Activated naive CD8-positive, alpha-beta T cell treated with anti-CD3 and anti-CD28 coated beads, Interleukin-2, amount 50 U/mL, for 24 hours (primary cell): ENCODE measurements around the gene LCN2.

Experiments
- ATAC-seq: fragments of 150-1000 bp; cut with Tn5 transposase; one replicate; pipeline ENCODE4 v1.10.0; 2021
- DNase-seq: peaks from one replicate; pipeline ENCODE4 v3.0.0; 2021
- H3K27ac Mint-ChIP-seq: one replicate; pipeline ENCODE4 v1.8.0; 2021; ENCODE audit warnings: mild to moderate bottlenecking, mixed read lengths
- H3K27me3 Mint-ChIP-seq: one replicate; pipeline ENCODE4 v1.8.0; 2021; ENCODE audit warnings: mixed read lengths
- H3K36me3 Mint-ChIP-seq: one replicate; pipeline ENCODE4 v1.8.0; 2021; ENCODE audit warnings: low read depth, mixed read lengths
- H3K4me1 Mint-ChIP-seq: one replicate; pipeline ENCODE4 v1.8.0; 2021; ENCODE audit warnings: mixed read lengths
- H3K4me3 Mint-ChIP-seq: one replicate; pipeline ENCODE4 v1.8.0; 2021; ENCODE audit warnings: mild to moderate bottlenecking, moderate library complexity, mixed read lengths
- H3K9me3 Mint-ChIP-seq: one replicate; pipeline ENCODE4 v1.8.0; 2021; ENCODE audit warnings: mixed read lengths

Gene LCN2

GRCh38 chr9:128146591-128147120 lies 2.6 kb upstream of the LCN2 start:
- ATAC-seq (no peak), DNase-seq (no peak)
- Mint-ChIP-seq H3K4me3 (no peak overlapping the region), H3K27ac (no peak overlapping the region), H3K9me3 (no peaks in the 10 kb centered on the region), H3K27me3 (no peaks in the 10 kb centered on the region), H3K36me3 (no peaks in the 10 kb centered on the region), H3K4me1 (peaks cover 3% of the 10 kb centered on the region)

GRCh38 chr9:128148509-128149000 lies 698 bp upstream of the LCN2 start:
- no peak overlapping the region for H3K4me3 Mint-ChIP-seq
- DNase-seq (no peak), ATAC-seq (no peak)
- H3K27me3 Mint-ChIP-seq: no peaks in the 10 kb centered on the region
- H3K27ac Mint-ChIP-seq: no peak overlapping the region
- H3K4me1 Mint-ChIP-seq: no peaks in the 10 kb centered on the region
- no peaks in the 10 kb centered on the region for H3K9me3 Mint-ChIP-seq
- H3K36me3 Mint-ChIP-seq: no peaks in the 10 kb centered on the region

- Mint-ChIP-seq H3K27ac (no peak overlapping the region), H3K36me3 (no peaks in the 10 kb centered on the region), H3K4me3 (no peak overlapping the region), H3K4me1 (no peaks in the 10 kb centered on the region), H3K9me3 (no peaks in the 10 kb centered on the region), H3K27me3 (no peaks in the 10 kb centered on the region)
- ATAC-seq: no peak
- DNase-seq: no peak
Measured at GRCh38 chr9:128149951-128150593, 819 bp downstream of the LCN2 start.

- Mint-ChIP-seq H3K4me3 (no peak overlapping the region), H3K27me3 (no peaks in the 10 kb centered on the region), H3K4me1 (no peaks in the 10 kb centered on the region), H3K36me3 (no peaks in the 10 kb centered on the region), H3K9me3 (no peaks in the 10 kb centered on the region), H3K27ac (no peak overlapping the region)
- DNase-seq (peak; percentile 21), ATAC-seq (peak; percentile 41)
Measured at GRCh38 chr9:128150594-128151308, 1.5 kb downstream of the LCN2 start.

- Mint-ChIP-seq H3K36me3 (no peaks in the 10 kb centered on the region), H3K4me3 (no peak overlapping the region), H3K27me3 (no peaks in the 10 kb centered on the region), H3K9me3 (no peaks in the 10 kb centered on the region), H3K4me1 (no peaks in the 10 kb centered on the region), H3K27ac (no peak overlapping the region)
- DNase-seq: no peak
- ATAC-seq: no peak
Measured at GRCh38 chr9:128151309-128152132, 2.3 kb downstream of the LCN2 start.

GRCh38 chr9:128152133-128153059 lies 3.1 kb downstream of the LCN2 start:
- no peaks in the 10 kb centered on the region for H3K4me1 Mint-ChIP-seq
- H3K36me3 Mint-ChIP-seq: no peaks in the 10 kb centered on the region

GRCh38 chr9:128153060-128153946 lies 4.0 kb downstream of the LCN2 start:
- Mint-ChIP-seq H3K27me3 (no peaks in the 10 kb centered on the region), H3K4me3 (no peak overlapping the region), H3K9me3 (no peaks in the 10 kb centered on the region), H3K27ac (no peak overlapping the region), H3K4me1 (no peaks in the 10 kb centered on the region), H3K36me3 (no peaks in the 10 kb centered on the region)
- no peak for DNase-seq
- ATAC-seq: no peak

More at GRCh38 chr9:128152133-128153059, 3.1 kb downstream of the LCN2 start:
- no peak for ATAC-seq
- DNase-seq: no peak
- no peak overlapping the region for H3K4me3 Mint-ChIP-seq
- no peaks in the 10 kb centered on the region for H3K27me3 Mint-ChIP-seq
- no peaks in the 10 kb centered on the region for H3K9me3 Mint-ChIP-seq
- H3K27ac Mint-ChIP-seq: no peak overlapping the region

GRCh38 chr9:128153947-128154695 lies 4.9 kb downstream of the LCN2 start:
- no peak for ATAC-seq
- H3K36me3 Mint-ChIP-seq: no peaks in the 10 kb centered on the region
- H3K27me3 Mint-ChIP-seq: no peaks in the 10 kb centered on the region

GRCh38 chr9:128155736-128156500 lies 6.7 kb downstream of the LCN2 start:
- no peaks in the 10 kb centered on the region for H3K9me3 Mint-ChIP-seq
- ATAC-seq: no peak
- no peak overlapping the region for H3K27ac Mint-ChIP-seq
- no peak for DNase-seq
- H3K4me3 Mint-ChIP-seq: no peak overlapping the region
- H3K4me1 Mint-ChIP-seq: peaks cover 4% of the 10 kb centered on the region
- no peaks in the 10 kb centered on the region for H3K36me3 Mint-ChIP-seq
- H3K27me3 Mint-ChIP-seq: no peaks in the 10 kb centered on the region

More at GRCh38 chr9:128153947-128154695, 4.9 kb downstream of the LCN2 start:
- Mint-ChIP-seq H3K4me1 (no peaks in the 10 kb centered on the region), H3K27ac (no peak overlapping the region), H3K9me3 (no peaks in the 10 kb centered on the region), H3K4me3 (no peak overlapping the region)
- no peak for DNase-seq

GRCh38 chr9:128159522-128159783 lies 10.2 kb downstream of the LCN2 start:
- peak; percentile 51 for DNase-seq
- no peak for ATAC-seq
- H3K4me3 Mint-ChIP-seq: peak overlapping the region; percentile 64
- H3K27me3 Mint-ChIP-seq: no peaks in the 10 kb centered on the region
- H3K4me1 Mint-ChIP-seq: peaks cover 17% of the 10 kb centered on the region
- H3K36me3 Mint-ChIP-seq: peaks cover 16% of the 10 kb centered on the region
- H3K9me3 Mint-ChIP-seq: no peaks in the 10 kb centered on the region
- H3K27ac Mint-ChIP-seq: peak overlapping the region; percentile 76

- Mint-ChIP-seq H3K27me3 (no peaks in the 10 kb centered on the region), H3K9me3 (no peaks in the 10 kb centered on the region), H3K4me3 (peak within 1 kb of the TSS; percentile 83), H3K4me1 (peaks cover 17% of the 10 kb centered on the region), H3K27ac (peak within 1 kb of the TSS; percentile 76), H3K36me3 (peaks cover 18% of the 10 kb centered on the region)
- ATAC-seq: peak; percentile 83
- peak; percentile 95 for DNase-seq
Measured at GRCh38 chr9:128159784-128160602, 10.7 kb downstream of the LCN2 start, which contains the start of gene BBLN. Gene BBLN, plus strand, starts transcription at chr9:128160265. Its CDS starts 143 bp downstream, at chr9:128160408.
